ENCODE results near the gene UBE2M.

Gene UBE2M

GRCh38 chr19:58556622-58557220, 1.7 kb downstream of the UBE2M start:
- Histone ChIP-seq H3K36me3 (ENCODE audit: control insufficient read depth, insufficient read depth, low read length) (peaks cover 14% of the 10 kb centered on the region), H3K9ac (ENCODE audit: low read length) (peak overlapping the region; percentile 72), H3K4me3 (ENCODE audit: low read length) (peak overlapping the region; percentile 80), H3K27me3 (ENCODE audit: control insufficient read depth, insufficient read depth, low read length) (no peaks in the 10 kb centered on the region), H3K27ac (ENCODE audit: low read depth, low read length) (no peak overlapping the region), H3K4me1 (ENCODE audit: control insufficient read depth, insufficient read depth, low read length) (peaks cover 18% of the 10 kb centered on the region)

- Histone ChIP-seq H3K27ac (ENCODE audit: low read depth, low read length) (no peak overlapping the region), H3K36me3 (ENCODE audit: control insufficient read depth, insufficient read depth, low read length) (peaks cover 19% of the 10 kb centered on the region), H3K4me1 (ENCODE audit: control insufficient read depth, insufficient read depth, low read length) (peaks cover 17% of the 10 kb centered on the region), H3K4me3 (ENCODE audit: low read length) (no peak overlapping the region), H3K27me3 (ENCODE audit: control insufficient read depth, insufficient read depth, low read length) (no peaks in the 10 kb centered on the region), H3K9ac (ENCODE audit: low read length) (peak overlapping the region; percentile 38)
Measured at GRCh38 chr19:58555920-58556621, 2.3 kb downstream of the UBE2M start.

- Histone ChIP-seq H3K4me3 (ENCODE audit: low read length) (peak overlapping the region; percentile 89), H3K9ac (ENCODE audit: low read length) (peak overlapping the region; percentile 50), H3K36me3 (ENCODE audit: control insufficient read depth, insufficient read depth, low read length) (peaks cover 25% of the 10 kb centered on the region), H3K27me3 (ENCODE audit: control insufficient read depth, insufficient read depth, low read length) (no peaks in the 10 kb centered on the region), H3K27ac (ENCODE audit: low read depth, low read length) (peak overlapping the region; percentile 92), H3K4me1 (ENCODE audit: control insufficient read depth, insufficient read depth, low read length) (peaks cover 17% of the 10 kb centered on the region)
Measured at GRCh38 chr19:58555369-58555885, 3.0 kb downstream of the UBE2M start.

GRCh38 chr19:58554494-58555368, 3.7 kb downstream of the UBE2M start, which contains the start of gene CHMP2A:
TSS of gene CHMP2A (minus strand) at chr19:58555105. CDS start at chr19:58554212, 893 bp downstream.
- H3K27ac ChIP-seq (ENCODE audit: low read depth, low read length), result peak within 1 kb of the TSS; percentile 92
- peaks cover 32% of the 10 kb centered on the region for H3K36me3 ChIP-seq (ENCODE audit: control insufficient read depth, insufficient read depth, low read length)
- peak within 1 kb of the TSS; percentile 89 for H3K4me3 ChIP-seq (ENCODE audit: low read length)
- H3K9ac ChIP-seq (ENCODE audit: low read length), result peak within 1 kb of the TSS; percentile 89
- no peaks in the 10 kb centered on the region for H3K27me3 ChIP-seq (ENCODE audit: control insufficient read depth, insufficient read depth, low read length)
- peaks cover 17% of the 10 kb centered on the region for H3K4me1 ChIP-seq (ENCODE audit: control insufficient read depth, insufficient read depth, low read length)

GRCh38 chr19:58553799-58554493, 4.5 kb downstream of the UBE2M start:
- Histone ChIP-seq H3K4me3 (ENCODE audit: low read length) (peak overlapping the region; percentile 89), H3K27me3 (ENCODE audit: control insufficient read depth, insufficient read depth, low read length) (no peaks in the 10 kb centered on the region), H3K4me1 (ENCODE audit: control insufficient read depth, insufficient read depth, low read length) (peaks cover 17% of the 10 kb centered on the region), H3K9ac (ENCODE audit: low read length) (peak overlapping the region; percentile 89), H3K36me3 (ENCODE audit: control insufficient read depth, insufficient read depth, low read length) (peaks cover 40% of the 10 kb centered on the region), H3K27ac (ENCODE audit: low read depth, low read length) (peak overlapping the region; percentile 92)

- H3K4me3 ChIP-seq (ENCODE audit: low read length), result no peak overlapping the region
- H3K27ac ChIP-seq (ENCODE audit: low read depth, low read length), result no peak overlapping the region
- H3K36me3 ChIP-seq (ENCODE audit: control insufficient read depth, insufficient read depth, low read length), result peaks cover 52% of the 10 kb centered on the region
- peaks cover 17% of the 10 kb centered on the region for H3K4me1 ChIP-seq (ENCODE audit: control insufficient read depth, insufficient read depth, low read length)
- H3K9ac ChIP-seq (ENCODE audit: low read length), result no peak overlapping the region
- no peaks in the 10 kb centered on the region for H3K27me3 ChIP-seq (ENCODE audit: control insufficient read depth, insufficient read depth, low read length)
Measured at GRCh38 chr19:58552655-58553054, 5.8 kb downstream of the UBE2M start.

- no peak overlapping the region for H3K27ac ChIP-seq (ENCODE audit: low read depth, low read length)
- H3K4me1 ChIP-seq (ENCODE audit: control insufficient read depth, insufficient read depth, low read length), result peaks cover 12% of the 10 kb centered on the region
- H3K9ac ChIP-seq (ENCODE audit: low read length), result no peak overlapping the region
- no peaks in the 10 kb centered on the region for H3K27me3 ChIP-seq (ENCODE audit: control insufficient read depth, insufficient read depth, low read length)
- H3K4me3 ChIP-seq (ENCODE audit: low read length), result no peak overlapping the region
- H3K36me3 ChIP-seq (ENCODE audit: control insufficient read depth, insufficient read depth, low read length), result peaks cover 53% of the 10 kb centered on the region
Measured at GRCh38 chr19:58551577-58552471, 6.6 kb downstream of the UBE2M start.

GRCh38 chr19:58551123-58551497, 7.3 kb downstream of the UBE2M start:
- peaks cover 17% of the 10 kb centered on the region for H3K4me1 ChIP-seq (ENCODE audit: control insufficient read depth, insufficient read depth, low read length)
- H3K27ac ChIP-seq (ENCODE audit: low read depth, low read length), result no peak overlapping the region
- peaks cover 51% of the 10 kb centered on the region for H3K36me3 ChIP-seq (ENCODE audit: control insufficient read depth, insufficient read depth, low read length)

GRCh38 chr19:58550362-58551122, 7.9 kb downstream of the UBE2M start:
- H3K27ac ChIP-seq (ENCODE audit: low read depth, low read length), result no peak overlapping the region
- peaks cover 50% of the 10 kb centered on the region for H3K36me3 ChIP-seq (ENCODE audit: control insufficient read depth, insufficient read depth, low read length)
- H3K27me3 ChIP-seq (ENCODE audit: control insufficient read depth, insufficient read depth, low read length), result no peaks in the 10 kb centered on the region
- no peak overlapping the region for H3K9ac ChIP-seq (ENCODE audit: low read length)
- H3K4me1 ChIP-seq (ENCODE audit: control insufficient read depth, insufficient read depth, low read length), result peaks cover 22% of the 10 kb centered on the region
- H3K4me3 ChIP-seq (ENCODE audit: low read length), result no peak overlapping the region

More at GRCh38 chr19:58551123-58551497, 7.3 kb downstream of the UBE2M start:
- no peak overlapping the region for H3K4me3 ChIP-seq (ENCODE audit: low read length)
- no peaks in the 10 kb centered on the region for H3K27me3 ChIP-seq (ENCODE audit: control insufficient read depth, insufficient read depth, low read length)
- H3K9ac ChIP-seq (ENCODE audit: low read length), result no peak overlapping the region

- Histone ChIP-seq H3K27ac (ENCODE audit: low read depth, low read length) (no peak overlapping the region), H3K9ac (ENCODE audit: low read length) (no peak overlapping the region), H3K4me1 (ENCODE audit: control insufficient read depth, insufficient read depth, low read length) (peaks cover 20% of the 10 kb centered on the region), H3K36me3 (ENCODE audit: control insufficient read depth, insufficient read depth, low read length) (peaks cover 50% of the 10 kb centered on the region), H3K4me3 (ENCODE audit: low read length) (no peak overlapping the region), H3K27me3 (ENCODE audit: control insufficient read depth, insufficient read depth, low read length) (no peaks in the 10 kb centered on the region)
Measured at GRCh38 chr19:58549664-58550361, 8.6 kb downstream of the UBE2M start.

Data from rectal smooth muscle tissue (tissue), 1 donor.